OCI-LY3 (cell line): ENCODE measurements around the gene IQGAP1.
"Not testable (repeated sequence)": the region's sequence is repeated elsewhere in the genome, so short reads cannot be mapped to it uniquely, and the experiment has no call there.

Experiments used
- H2AFZ ChIP-seq: fragments of 200-600, 300-600 bp; shearing (Covaris generic); 2 replicates; pipeline ENCODE4 v1.6.0; 2014; ENCODE audit warnings: antibody characterized with exemption, low read depth, low read length
- H3K27ac ChIP-seq: fragments of 200-600, 300-600 bp; sonication (generic); 2 replicates; pipeline ENCODE4 v1.5.1; 2014; ENCODE audit warnings: mild to moderate bottlenecking, low read length, moderate library complexity, mixed read lengths
- H3K27me3 ChIP-seq: fragments of 200-600, 300-600 bp; sonication (generic); 2 replicates; pipeline ENCODE4 v1.6.1; 2014; ENCODE audit warnings: low read depth, low read length, mixed read lengths
- H3K36me3 ChIP-seq: fragments of 200-600, 300-600 bp; sonication (generic); replicated peaks from 2 replicates; pipeline ENCODE3; 2014; ENCODE audit warnings: low read depth, low read length, mixed read lengths
- H3K4me1 ChIP-seq: fragments of 300-600, 200-600 bp; sonication (generic); 2 replicates; pipeline ENCODE4 v1.6.1; 2014; ENCODE audit warnings: low read length, mixed read lengths
- H3K4me2 ChIP-seq: fragments of 200-600, 300-600 bp; sonication (generic); 2 replicates; pipeline ENCODE4 v1.6.1; 2014; ENCODE audit warnings: low read length, mixed read lengths
- H3K4me3 ChIP-seq: fragments of 300-600, 200-600 bp; sonication (generic); 2 replicates; pipeline ENCODE4 v1.5.1; 2014; ENCODE audit warnings: antibody characterized with exemption, mild to moderate bottlenecking, low read length, moderate library complexity
- H3K79me2 ChIP-seq: fragments of 300-600, 200-600 bp; shearing (Covaris generic); 2 replicates; pipeline ENCODE4 v1.6.1; 2014; ENCODE audit warnings: mild to moderate bottlenecking, low read length, mixed read lengths
- H3K9ac ChIP-seq: fragments of 300-600, 200-600 bp; shearing (Covaris generic); 2 replicates; pipeline ENCODE4 v1.6.0; 2014; ENCODE audit warnings: mild to moderate bottlenecking, low read length, moderate library complexity
- H3K9me3 ChIP-seq: fragments of 200-600, 300-600 bp; shearing (Covaris generic); 2 replicates; pipeline ENCODE4 v1.6.1; 2014; ENCODE audit warnings: low read length, mixed read lengths; ENCODE audit not compliant: insufficient read depth
- H4K20me1 ChIP-seq: fragments of 200-600, 300-600 bp; sonication (generic); 2 replicates; pipeline ENCODE4 v1.6.1; 2016; ENCODE audit warnings: low read length, mixed read lengths; ENCODE audit not compliant: insufficient read depth
- CTCF ChIP-seq: fragments of 200-600, 300-600 bp; sonication (generic); IDR thresholded peaks from 2 replicates; pipeline ENCODE4 v1.5.1; 2014; ENCODE audit warnings: antibody characterized with exemption, low read length, low read depth
- EZH2phosphoT487 ChIP-seq: fragments of 200-600 bp; shearing (Covaris generic); IDR thresholded peaks from 2 replicates; pipeline ENCODE4 v1.6.1; 2018; ENCODE audit warnings: antibody characterized with exemption, mixed run types, low read depth

The IQGAP1 gene

GRCh38 chr15:90501898-90502297 is 113.9 kb downstream of the IQGAP1 start:
- H3K4me3 ChIP-seq = no peak overlapping the region
- H3K27ac ChIP-seq = no peak overlapping the region
- H4K20me1 ChIP-seq = no peaks in the 10 kb centered on the region
- H3K9ac ChIP-seq = no peak overlapping the region
- H3K27me3 ChIP-seq = no peaks in the 10 kb centered on the region
- no peak overlapping the region for H3K4me2 ChIP-seq
- no peaks in the 10 kb centered on the region for H3K4me1 ChIP-seq
- TF ChIP-seq EZH2phosphoT487 (no peak), CTCF (no peak)
- peaks cover 43% of the 10 kb centered on the region for H3K36me3 ChIP-seq
- no peaks in the 10 kb centered on the region for H3K9me3 ChIP-seq
- H2AFZ ChIP-seq = no peak overlapping the region
- no peaks in the 10 kb centered on the region for H3K79me2 ChIP-seq

GRCh38 chr15:90510781-90511180 is 122.7 kb downstream of the IQGAP1 start:
- not testable (repeated sequence) for H3K4me3 ChIP-seq, H3K79me2 ChIP-seq, H3K9me3 ChIP-seq, H3K4me1 ChIP-seq, H3K9ac ChIP-seq, H3K36me3 ChIP-seq, H3K27me3 ChIP-seq, H3K4me2 ChIP-seq, H4K20me1 ChIP-seq, H3K27ac ChIP-seq, H2AFZ ChIP-seq

GRCh38 chr15:90511211-90511618 is 123.2 kb downstream of the IQGAP1 start:
- not testable (repeated sequence) for H3K27ac ChIP-seq, H3K27me3 ChIP-seq, H3K9ac ChIP-seq, H3K9me3 ChIP-seq, H3K36me3 ChIP-seq, H4K20me1 ChIP-seq, H3K4me2 ChIP-seq, H2AFZ ChIP-seq, H3K79me2 ChIP-seq, H3K4me1 ChIP-seq, H3K4me3 ChIP-seq

GRCh38 chr15:90512276-90512675 is 124.2 kb downstream of the IQGAP1 start:
- no peaks in the 10 kb centered on the region for H3K27me3 ChIP-seq
- H3K79me2 ChIP-seq = no peaks in the 10 kb centered on the region
- H4K20me1 ChIP-seq = no peaks in the 10 kb centered on the region
- TF ChIP-seq CTCF (no peak), EZH2phosphoT487 (no peak)
- H2AFZ ChIP-seq = no peak overlapping the region
- no peak overlapping the region for H3K27ac ChIP-seq
- peaks cover 4% of the 10 kb centered on the region; the same call in 1 of the 2 replicates for H3K4me1 ChIP-seq
- no peak overlapping the region for H3K9ac ChIP-seq
- no peak overlapping the region for H3K4me2 ChIP-seq
- peaks cover 5% of the 10 kb centered on the region; the same call in 1 of the 2 replicates for H3K9me3 ChIP-seq
- no peaks in the 10 kb centered on the region for H3K36me3 ChIP-seq
- H3K4me3 ChIP-seq = no peak overlapping the region

- Histone ChIP-seq H3K27me3 (no peaks in the 10 kb centered on the region), H3K9me3 (peaks cover 5% of the 10 kb centered on the region; the same call in 1 of the 2 replicates), H2AFZ (no peak overlapping the region), H3K4me2 (no peak overlapping the region), H4K20me1 (no peaks in the 10 kb centered on the region), H3K9ac (no peak overlapping the region), H3K79me2 (no peaks in the 10 kb centered on the region), H3K27ac (no peak overlapping the region), H3K4me3 (no peak overlapping the region), H3K36me3 (no peaks in the 10 kb centered on the region), H3K4me1 (peaks cover 4% of the 10 kb centered on the region; the same call in 1 of the 2 replicates)
- TF ChIP-seq EZH2phosphoT487 = no peak
- TF ChIP-seq CTCF = no peak
These were observed 124.9 kb downstream of the IQGAP1 start for GRCh38 chr15:90512981-90513380.
